RCC 7860 (cell line): ENCODE data around the gene TNS1.

Experiments used
- DNase-seq: peaks from one replicate; pipeline ENCODE4 v3.0.0-alpha.2; 2015; ENCODE audit warnings: low spot score
- FAIRE-seq: peaks from 2 replicates; lab custom pipeline; 2012; peaks lifted over from hg19 to GRCh38; lab: Jason Lieb, UNC

TNS1 gene

GRCh38 chr2:217964275-217965161 lies 38.3 kb downstream of the TNS1 start:
- DNase-seq: no peak
- no peak for FAIRE-seq

GRCh38 chr2:217960351-217960750 lies 42.4 kb downstream of the TNS1 start:
- no peak for DNase-seq
- FAIRE-seq: no peak

- no peak for FAIRE-seq
- DNase-seq: no peak
Observed at GRCh38 chr2:217959723-217960122, 43.1 kb downstream of the TNS1 start.

- DNase-seq (no peak), FAIRE-seq (no peak)
Observed at GRCh38 chr2:217958884-217959225, 43.9 kb downstream of the TNS1 start.

GRCh38 chr2:217958206-217958883 lies 44.5 kb downstream of the TNS1 start:
- FAIRE-seq (no peak), DNase-seq (no peak)

- FAIRE-seq (no peak), DNase-seq (no peak)
Observed at GRCh38 chr2:217956586-217957457, 46.0 kb downstream of the TNS1 start.

- FAIRE-seq: no peak
- no peak for DNase-seq
Observed at GRCh38 chr2:217955881-217956493, 46.8 kb downstream of the TNS1 start.

GRCh38 chr2:217954971-217955740 lies 47.6 kb downstream of the TNS1 start:
- FAIRE-seq (no peak), DNase-seq (no peak)

- FAIRE-seq (no peak), DNase-seq (no peak)
Observed at GRCh38 chr2:217954469-217954868, 48.3 kb downstream of the TNS1 start.

- DNase-seq (no peak), FAIRE-seq (no peak)
Observed at GRCh38 chr2:217954051-217954450, 48.7 kb downstream of the TNS1 start.

- no peak for FAIRE-seq
- DNase-seq: no peak
Observed at GRCh38 chr2:217953531-217953932, 49.3 kb downstream of the TNS1 start.

- FAIRE-seq: no peak
- no peak for DNase-seq
Observed at GRCh38 chr2:217953011-217953481, 49.7 kb downstream of the TNS1 start.

- DNase-seq (no peak), FAIRE-seq (no peak)
Observed at GRCh38 chr2:217952409-217952808, 50.4 kb downstream of the TNS1 start.

- FAIRE-seq (no peak), DNase-seq (no peak)
Observed at GRCh38 chr2:217951521-217952247, 51.1 kb downstream of the TNS1 start.

- DNase-seq (no peak), FAIRE-seq (no peak)
Observed at GRCh38 chr2:217951091-217951490, 51.7 kb downstream of the TNS1 start.

- DNase-seq (no peak), FAIRE-seq (no peak)
Observed at GRCh38 chr2:217950401-217950871, 52.4 kb downstream of the TNS1 start.

- FAIRE-seq (no peak), DNase-seq (no peak)
Observed at GRCh38 chr2:217949447-217949846, 53.3 kb downstream of the TNS1 start.

- DNase-seq: no peak
- FAIRE-seq: no peak
Observed at GRCh38 chr2:217948897-217949296, 53.9 kb downstream of the TNS1 start.

- FAIRE-seq (no peak), DNase-seq (no peak)
Observed at GRCh38 chr2:217948351-217948791, 54.4 kb downstream of the TNS1 start.
